Breast epithelium (tissue), 3 donors: ENCODE data around the gene TOM1.

Experiments used
- CTCF ChIP-seq, 3 donors: fragments of 450-650 bp; IDR thresholded peaks; one replicate each; pipeline ENCODE4 v1.5.1; 2016 to 2017; ENCODE audit warnings: antibody characterized with exemption in 3 of 3, mild to moderate bottlenecking in 3 of 3, moderate library complexity in 3 of 3
- POLR2A ChIP-seq: fragments of 450-650 bp; IDR thresholded peaks from one replicate; pipeline ENCODE4 v1.6.1; 2016; ENCODE audit warnings: antibody characterized with exemption, mild to moderate bottlenecking, moderate library complexity
- POLR2AphosphoS5 ChIP-seq, 3 donors: sonication (generic); formaldehyde crosslinking; IDR thresholded peaks; one replicate each; pipeline ENCODE4 v1.6.1; 2017; ENCODE audit warnings: antibody characterized with exemption in 3 of 3

GRCh38 chr22:35307372-35307771 lies 7.7 kb downstream of the TOM1 start:
- TF ChIP-seq CTCF (IDR thresholded peaks at IDR 0.05) = no peak
- no peak for TF ChIP-seq POLR2A
- no peak for TF ChIP-seq POLR2AphosphoS5 (IDR thresholded peaks at IDR 0.05)
